ENCODE results near the gene DEUP1. TPM values are rescaled to one million over a fixed set of nuclear protein-coding genes. Genes with fewer than 3 reads are reported as not detected.
A peak's percentile ranks its signal among the peaks of the same experiment; 100 is the strongest.

Gene DEUP1
- total and polyA plus RNA-seq, 9 of the 15 experiments (the other 6 are each of a cell fraction or from before 2014, with no cell fraction given) = 1.4 to 10.9 (median 9.3) TPM

- peak; percentile 47 for TF ChIP-seq MGA (IDR thresholded peaks at IDR 0.05)
- no peak for TF ChIP-seq SNAPC5 (CRISPR knock-in tag; IDR thresholded peaks at IDR 0.05)
- no peak for TF ChIP-seq TAF1 (IDR thresholded peaks at IDR 0.05; ENCODE audit: control insufficient read depth, extremely low read depth, insufficient read depth, low read length, severe bottlenecking)
- TF ChIP-seq ZNF589 (CRISPR knock-in tag; IDR thresholded peaks at IDR 0.05; ENCODE audit: low read depth) = 0 out of 2 replicates have a peak, but pooled peaks have one; percentile 30
- no peak for TF ChIP-seq TRIM28 (IDR thresholded peaks at IDR 0.05)
- TF ChIP-seq SRSF9 (IDR thresholded peaks at IDR 0.05; ENCODE audit: borderline replicate concordance, low read depth, low read length) = no peak
- TF ChIP-seq CBFA2T3 (IDR thresholded peaks at IDR 0.05) = no peak
- TF ChIP-seq SRSF1 (IDR thresholded peaks at IDR 0.05; ENCODE audit: low read depth, low read length) = no peak
- no peak for TF ChIP-seq ETV1 (tag; conservative IDR thresholded peaks at IDR 0.05; ENCODE audit: low read depth)
- no peak for TF ChIP-seq ZNF184 (CRISPR knock-in tag; IDR thresholded peaks at IDR 0.05)
- no peak for TF ChIP-seq SMC3 (conservative IDR thresholded peaks at IDR 0.05; ENCODE audit: insufficient read depth, low read depth, low read length)
- TF ChIP-seq PBX2 (CRISPR knock-in tag; IDR thresholded peaks at IDR 0.05; ENCODE audit: low read depth) = peak; percentile 79
- peak; percentile 86 for TF ChIP-seq PBX2 (tag; conservative IDR thresholded peaks at IDR 0.05; ENCODE audit: low read depth)
- TF ChIP-seq MEIS2 (IDR thresholded peaks at IDR 0.05; ENCODE audit: partially characterized antibody) = peak; percentile 80
These were observed 3.9 kb upstream of the DEUP1 start (continued) for GRCh38 chr11:93326681-93327080.
